SU-DHL-6 (cell line): Measurements from ENCODE around the gene ZNF213.

Experiments used
- H2AFZ ChIP-seq: fragments of 200-600 bp; sonication (generic); 2 replicates; pipeline ENCODE4 v1.6.1; 2014; ENCODE audit warnings: low read depth, mild to moderate bottlenecking, moderate library complexity, mixed read lengths, antibody characterized with exemption, low read length; ENCODE audit not compliant: severe bottlenecking
- H3F3A ChIP-seq: fragments of 200-600 bp; shearing (Covaris generic); 2 replicates; pipeline ENCODE4 v1.6.0; 2016; ENCODE audit warnings: antibody characterized with exemption, mild to moderate bottlenecking; ENCODE audit not compliant: insufficient read depth
- H3K27ac ChIP-seq: fragments of 200-600 bp; sonication (generic); 2 replicates; pipeline ENCODE4 v1.5.1; 2016; ENCODE audit warnings: low read depth, mild to moderate bottlenecking, low read length, moderate library complexity, mixed read lengths
- H3K27me3 ChIP-seq: fragments of 200-600 bp; sonication (generic), shearing (Covaris generic); 2 replicates; pipeline ENCODE4 v1.6.0; 2014; ENCODE audit warnings: mild to moderate bottlenecking, low read length
- H3K36me3 ChIP-seq: fragments of 200-600 bp; sonication (generic); 2 replicates; pipeline ENCODE4 v1.6.1; 2014; ENCODE audit warnings: mild to moderate bottlenecking, low read length, mixed read lengths
- H3K4me2 ChIP-seq: fragments of 300-600, 200-600 bp; shearing (Covaris generic), sonication (generic); 2 replicates; pipeline ENCODE4 v1.6.0; 2014; ENCODE audit warnings: low read length, low read depth, mild to moderate bottlenecking; ENCODE audit not compliant: poor library complexity, severe bottlenecking
- H3K4me3 ChIP-seq: fragments of 200-600 bp; sonication (generic); 2 replicates; pipeline ENCODE4 v1.5.1; 2014; ENCODE audit warnings: antibody characterized with exemption, low read length, mild to moderate bottlenecking, mixed read lengths; ENCODE audit not compliant: insufficient read depth, poor library complexity, severe bottlenecking
- H3K79me2 ChIP-seq: fragments of 200-600 bp; sonication (generic); 2 replicates; pipeline ENCODE4 v1.6.1; 2014; ENCODE audit warnings: mild to moderate bottlenecking, low read length, moderate library complexity; ENCODE audit not compliant: insufficient read depth
- H3K9ac ChIP-seq: fragments of 200-600 bp; sonication (generic); 2 replicates; pipeline ENCODE4 v1.7.0; 2014; ENCODE audit warnings: mild to moderate bottlenecking, low read length
- H3K9me2 ChIP-seq: fragments of 200-600 bp; sonication (generic); replicated peaks from 2 replicates; pipeline ENCODE4 v1.6.1; 2014; ENCODE audit warnings: low read length; ENCODE audit not compliant: insufficient read depth
- H3K9me3 ChIP-seq: fragments of 200-600 bp; sonication (generic); 2 replicates; pipeline ENCODE4 v1.6.1; 2014; ENCODE audit warnings: low read length, mixed read lengths; ENCODE audit not compliant: insufficient read depth
- H4K20me1 ChIP-seq: fragments of 200-600 bp; sonication (generic); 2 replicates; pipeline ENCODE4 v1.6.1; 2014; ENCODE audit warnings: low read depth, mild to moderate bottlenecking, antibody characterized with exemption, low read length, moderate library complexity, mixed read lengths
- CTCF ChIP-seq: fragments of 200-600 bp; sonication (generic); IDR thresholded peaks from one replicate; pipeline ENCODE4 v1.5.1; 2017; ENCODE audit warnings: antibody characterized with exemption, mild to moderate bottlenecking, low read length, moderate library complexity; ENCODE audit not compliant: insufficient read depth, poor library complexity, severe bottlenecking
- EZH2phosphoT487 ChIP-seq: fragments of 200-600 bp; sonication (generic), shearing (Covaris generic); conservative IDR thresholded peaks from 2 replicates; pipeline ENCODE4 v1.6.1; 2018; ENCODE audit warnings: mild to moderate bottlenecking, antibody characterized with exemption, low read length, moderate library complexity, mixed read lengths

The ZNF213 gene

GRCh38 chr16:3129137-3130131 lies 5.4 kb upstream of the ZNF213 start:
- Histone ChIP-seq H3K4me3 (peak overlapping the region; percentile 52), H3K9me2 (no peaks in the 10 kb centered on the region), H3K4me2 (peak overlapping the region; percentile 55), H4K20me1 (no peaks in the 10 kb centered on the region), H3K27me3 (no peaks in the 10 kb centered on the region), H3K36me3 (no peaks in the 10 kb centered on the region), H3K79me2 (peaks cover 9% of the 10 kb centered on the region), H3K27ac (peak overlapping the region; percentile 58), H2AFZ (peak overlapping the region; percentile 54), H3K9ac (peak overlapping the region; percentile 68), H3K9me3 (no peaks in the 10 kb centered on the region), H3F3A (peaks cover 11% of the 10 kb centered on the region)
- TF ChIP-seq EZH2phosphoT487 (no peak), CTCF (peak; percentile 95)

- Histone ChIP-seq H2AFZ (no peak overlapping the region), H3K4me3 (no peak overlapping the region), H3K36me3 (no peaks in the 10 kb centered on the region), H3K79me2 (peaks cover 11% of the 10 kb centered on the region), H4K20me1 (no peaks in the 10 kb centered on the region), H3K9ac (no peak overlapping the region), H3F3A (peaks cover 11% of the 10 kb centered on the region), H3K9me2 (no peaks in the 10 kb centered on the region), H3K4me2 (no peak overlapping the region), H3K9me3 (no peaks in the 10 kb centered on the region), H3K27me3 (no peaks in the 10 kb centered on the region), H3K27ac (no peak overlapping the region)
- TF ChIP-seq EZH2phosphoT487 (no peak), CTCF (peak; percentile 32)
Measured at GRCh38 chr16:3131755-3132377, 3.0 kb upstream of the ZNF213 start.

- Histone ChIP-seq H3K9me2 (no peaks in the 10 kb centered on the region), H4K20me1 (no peaks in the 10 kb centered on the region), H3F3A (peaks cover 11% of the 10 kb centered on the region), H3K36me3 (no peaks in the 10 kb centered on the region), H3K4me3 (peak overlapping the region; percentile 89), H3K4me2 (peak overlapping the region; percentile 94), H3K27ac (no peak overlapping the region), H3K79me2 (peaks cover 11% of the 10 kb centered on the region), H3K9ac (peak overlapping the region; percentile 97), H2AFZ (no peak overlapping the region), H3K27me3 (no peaks in the 10 kb centered on the region), H3K9me3 (no peaks in the 10 kb centered on the region)
- TF ChIP-seq CTCF (no peak), EZH2phosphoT487 (no peak)
Measured at GRCh38 chr16:3133844-3134243, 985 bp upstream of the ZNF213 start.
